Gastroesophageal sphincter (tissue), 4 donors: ENCODE data around the gene IRF2BPL. TPM values are rescaled to one million over a fixed set of nuclear protein-coding genes. Genes with fewer than 3 reads are reported as not detected.

Experiments
- ATAC-seq: fragments of 150-250 bp; one replicate; pipeline ENCODE4 v1.9.1; 2016; ENCODE audit warnings: mild to moderate bottlenecking, moderate library complexity
- H3K27ac ChIP-seq, 4 donors: fragments of 200-600 bp; sonication (generic) in 3 of 4; 1 replicate in 3 of 4; 2 replicates in 1 of 4; pipeline ENCODE4 v1.5.1; 2016 to 2019
- H3K27me3 ChIP-seq: fragments of 200-600 bp; sonication (generic); one replicate; pipeline ENCODE4 v1.5.1; 2019
- H3K36me3 ChIP-seq, 2 donors: fragments of 200-600 bp; sonication (generic); one replicate each; pipeline ENCODE4 v1.5.1; 2019; ENCODE audit warnings: control low read depth in 1 of 2
- H3K4me1 ChIP-seq, 3 donors: fragments of 200-600 bp; sonication (generic); 1 replicate in 2 of 3; 2 replicates in 1 of 3; pipeline ENCODE4 v1.5.1; 2016 to 2019; ENCODE audit warnings: control low read depth in 2 of 3
- H3K4me3 ChIP-seq, 2 donors: fragments of 200-600 bp; sonication (generic); one replicate each; pipeline ENCODE4 v1.5.1; 2019; ENCODE audit warnings: mild to moderate bottlenecking in 1 of 2, moderate library complexity in 1 of 2
- H3K9me3 ChIP-seq, 3 donors: fragments of 200-600 bp; sonication (generic); one replicate each; pipeline ENCODE4 v1.5.1; 2017 to 2019; ENCODE audit warnings: control low read depth in 2 of 3
- CTCF ChIP-seq, 4 experiments: fragments of 200-600 bp in 2 of 4; fragments of 450-650 bp in 2 of 4; sonication (generic) in 1 of 4; IDR thresholded peaks; one replicate each; pipeline ENCODE4 v1.5.1; 2017 to 2019; ENCODE audit warnings: antibody characterized with exemption in 4 of 4, mild to moderate bottlenecking in 2 of 4, moderate library complexity in 2 of 4
- EP300 ChIP-seq: sonication (generic); formaldehyde crosslinking; IDR thresholded peaks from one replicate; pipeline ENCODE4 v1.6.1; 2017; ENCODE audit warnings: antibody characterized with exemption, mild to moderate bottlenecking
- POLR2A ChIP-seq, 2 donors: fragments of 450-650 bp; IDR thresholded peaks; one replicate each; pipeline ENCODE4 v1.6.1; 2017; ENCODE audit warnings: antibody characterized with exemption in 2 of 2, mild to moderate bottlenecking in 2 of 2, moderate library complexity in 1 of 2
- POLR2AphosphoS5 ChIP-seq: sonication (generic); formaldehyde crosslinking; IDR thresholded peaks from one replicate; pipeline ENCODE4 v1.6.1; 2017; ENCODE audit warnings: antibody characterized with exemption
- WGBS, 2 donors: methylation state at CpG; one replicate each; pipeline ENCODE4 v1.1.5; 2018; ENCODE audit warnings: low coverage in 1 of 2; 5-methylcytosine and 5-hydroxymethylcytosine counted together
- total RNA-seq, 4 donors: library from RNA; depleted of rRNA; stranded (reverse); fragments of >200 nt; gene quantifications; one replicate each; pipeline ENCODE4 v1.1.0, GENCODE V29; 2016

The IRF2BPL gene
- total RNA-seq, 4 donors from 2014 or later = 53.7 to 75.6 (median 59.9) TPM

DNA sequence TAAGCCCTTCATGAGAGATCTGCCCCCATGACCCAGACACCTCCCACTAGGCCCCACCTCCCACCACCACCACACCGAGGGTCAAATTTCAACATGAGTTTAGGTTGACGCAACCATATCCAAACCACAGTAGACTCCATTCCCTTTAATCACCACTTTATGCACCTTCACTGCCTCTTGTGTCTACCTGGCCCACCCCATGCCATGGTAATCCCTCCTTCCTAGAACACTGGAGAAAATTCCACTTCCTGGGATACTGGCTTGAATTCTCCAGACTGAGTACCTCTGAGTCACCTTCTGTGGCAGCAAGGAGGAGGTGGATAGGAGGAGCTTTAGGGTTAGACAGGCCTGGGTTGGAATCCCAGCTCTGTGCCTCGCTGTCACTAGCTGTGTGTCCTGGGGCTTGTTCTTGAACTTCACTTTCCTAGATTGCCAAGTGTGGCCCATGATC lies 43.5 kb upstream of the IRF2BPL start:
- H3K9me3 ChIP-seq = no peaks in the 10 kb centered on the region
- H3K4me3 ChIP-seq = no peak overlapping the region
- TF ChIP-seq CTCF (IDR thresholded peaks at IDR 0.05) (no peak), POLR2A (IDR thresholded peaks at IDR 0.05) (no peak), POLR2AphosphoS5 (no peak), EP300 (no peak)
- no peak for ATAC-seq
- H3K27me3 ChIP-seq = no peaks in the 10 kb centered on the region
- WGBS, 2 donors = 89 to 100% methylated on average over 2 to 3 of the region's 3 CpGs
- H3K27ac ChIP-seq = no peak overlapping the region
- peaks cover 0 to 36% (median 10%) of the 10 kb centered on the region in 3 donors for H3K4me1 ChIP-seq
- no peaks in the 10 kb centered on the region for H3K36me3 ChIP-seq

DNA sequence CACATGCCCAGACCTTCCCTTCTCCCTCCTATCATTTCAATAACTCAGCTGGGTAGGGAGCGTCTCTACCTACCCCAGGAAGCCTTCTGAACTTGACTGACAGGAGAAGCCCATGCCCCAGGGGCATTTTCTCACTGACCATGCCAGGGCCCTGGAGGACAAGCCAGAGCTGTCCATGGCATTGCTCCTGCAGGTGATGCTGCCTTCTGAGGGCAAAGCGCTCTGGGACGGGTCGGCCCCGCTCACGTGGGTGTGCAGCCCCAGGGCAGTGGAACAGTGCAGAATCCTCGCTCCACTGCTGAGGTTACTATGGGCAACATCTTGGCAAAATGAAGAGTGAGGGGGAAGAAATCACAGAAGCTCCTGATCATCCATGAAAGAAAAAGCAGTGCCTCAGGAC lies 41.0 kb upstream of the IRF2BPL start:
- TF ChIP-seq CTCF (IDR thresholded peaks at IDR 0.05) (no peak), POLR2A (IDR thresholded peaks at IDR 0.05) (no peak), POLR2AphosphoS5 (no peak), EP300 (no peak)
- Histone ChIP-seq H3K4me1 (peaks cover 0 to 30% (median 7%) of the 10 kb centered on the region in 3 donors), H3K27ac (peak overlapping the region in 1 of 4 donors; percentile 38), H3K36me3 (no peaks in the 10 kb centered on the region), H3K9me3 (no peaks in the 10 kb centered on the region), H3K27me3 (no peaks in the 10 kb centered on the region), H3K4me3 (no peak overlapping the region)
- WGBS, 2 donors = 40 to 92% methylated on average over 1 to 5 of the region's 7 CpGs
- no peak for ATAC-seq

- no peaks in the 10 kb centered on the region for H3K27me3 ChIP-seq
- TF ChIP-seq POLR2AphosphoS5 (no peak), POLR2A (IDR thresholded peaks at IDR 0.05) (no peak), CTCF (IDR thresholded peaks at IDR 0.05) (no peak), EP300 (no peak)
- 40 to 57% methylated on average over 4 of the region's 5 CpGs for WGBS, 2 donors
- no peaks in the 10 kb centered on the region for H3K36me3 ChIP-seq
- H3K9me3 ChIP-seq = no peaks in the 10 kb centered on the region
- ATAC-seq = no peak
- H3K27ac ChIP-seq = no peak overlapping the region
- peaks cover 0 to 35% (median 7%) of the 10 kb centered on the region in 3 donors for H3K4me1 ChIP-seq
- no peak overlapping the region for H3K4me3 ChIP-seq
Measured at GRCh38 chr14:77068517-77069200, 40.2 kb upstream of the IRF2BPL start.

DNA sequence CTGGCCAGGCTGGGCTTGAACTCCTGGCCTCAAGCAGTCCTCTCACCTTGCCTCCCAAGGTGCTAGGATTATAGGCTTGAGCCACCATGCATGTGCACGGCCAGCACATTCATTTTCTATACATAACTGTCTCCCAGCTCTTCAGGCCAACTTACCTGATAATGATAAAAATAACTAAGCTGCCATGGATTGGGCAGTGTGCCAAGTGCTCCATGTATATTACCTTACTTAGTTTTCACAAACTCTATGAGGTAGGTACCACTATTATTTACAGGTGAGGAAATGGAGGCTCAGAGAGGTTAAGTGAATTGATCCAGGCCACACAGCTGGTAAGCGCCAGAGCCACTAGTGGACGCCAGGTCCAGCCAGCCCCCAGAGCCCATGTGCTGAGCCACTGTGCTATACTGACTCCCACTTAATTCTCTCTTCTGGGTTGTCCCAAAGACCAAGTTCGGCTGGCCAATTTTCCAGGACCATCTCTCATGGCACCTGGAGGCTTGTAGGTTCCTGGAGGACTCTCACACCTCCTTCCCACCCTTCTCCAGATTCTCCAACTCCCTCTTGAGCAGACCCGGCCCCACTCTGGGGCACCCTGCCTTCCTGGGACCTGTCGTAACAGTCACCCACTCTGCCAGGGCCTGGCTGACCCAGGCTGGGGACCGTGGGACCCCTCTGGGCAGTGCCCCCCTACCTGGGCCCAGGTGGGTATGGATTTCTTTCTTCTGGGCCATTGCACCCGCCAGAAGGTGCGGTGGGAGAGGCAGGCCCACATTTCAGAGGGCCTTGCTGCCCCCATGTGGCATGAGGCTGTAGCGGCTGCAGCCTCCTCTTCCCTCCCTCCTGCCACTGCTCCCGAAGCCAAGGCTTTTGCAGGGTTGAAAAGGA lies 39.4 kb upstream of the IRF2BPL start:
- TF ChIP-seq POLR2A (IDR thresholded peaks at IDR 0.05) = no peak
- peak; percentile 62 to 94 (median 86) for TF ChIP-seq CTCF (IDR thresholded peaks at IDR 0.05)
- no peak for TF ChIP-seq POLR2AphosphoS5
- TF ChIP-seq EP300 = no peak
- peaks cover 0 to 35% (median 7%) of the 10 kb centered on the region in 3 donors for H3K4me1 ChIP-seq
- H3K9me3 ChIP-seq = no peaks in the 10 kb centered on the region
- no peaks in the 10 kb centered on the region for H3K27me3 ChIP-seq
- peak overlapping the region in 1 of 4 donors; percentile 5 for H3K27ac ChIP-seq
- no peaks in the 10 kb centered on the region for H3K36me3 ChIP-seq
- no peak overlapping the region for H3K4me3 ChIP-seq
- peak; percentile 71 for ATAC-seq
- whole genome bisulfite sequencing, 2 donors = 76 to 80% methylated on average over 1 to 4 of the region's 11 CpGs
